HUES6 (cell line): ENCODE results near the gene BCAS3.

ENCODE experiments used
- H3K27ac ChIP-seq: 2 replicates; pipeline ENCODE4 v1.7.0; 2013; ENCODE audit warnings: low read depth, mild to moderate bottlenecking, low read length, inconsistent platforms
- H3K27me3 ChIP-seq: 2 replicates; pipeline ENCODE4 v1.6.1; 2013; ENCODE audit warnings: low read length; ENCODE audit not compliant: control insufficient read depth, insufficient read depth
- H3K36me3 ChIP-seq: 2 replicates; pipeline ENCODE4 v1.6.1; 2013; ENCODE audit warnings: low read length; ENCODE audit not compliant: control insufficient read depth, insufficient read depth
- H3K4me1 ChIP-seq: 2 replicates; pipeline ENCODE4 v1.6.1; 2013; ENCODE audit warnings: low read length; ENCODE audit not compliant: control insufficient read depth, insufficient read depth
- H3K4me3 ChIP-seq: 2 replicates; pipeline ENCODE4 v1.5.1; 2013; ENCODE audit warnings: low read depth, low read length
- H3K9ac ChIP-seq: one replicate; pipeline ENCODE4 v1.6.1; 2013; ENCODE audit warnings: mild to moderate bottlenecking, low read length
- H3K9me3 ChIP-seq: 2 replicates; pipeline ENCODE4 v1.6.1; 2013; ENCODE audit warnings: low read depth, low read length; ENCODE audit not compliant: control insufficient read depth, insufficient read depth

The BCAS3 gene

GRCh38 chr17:61338874-61339478, 661.3 kb downstream of the BCAS3 start:
- Histone ChIP-seq H3K9ac (no peak overlapping the region), H3K4me1 (peaks cover 14% of the 10 kb centered on the region), H3K27ac (no peak overlapping the region), H3K36me3 (no peaks in the 10 kb centered on the region), H3K9me3 (no peaks in the 10 kb centered on the region), H3K4me3 (no peak overlapping the region), H3K27me3 (no peaks in the 10 kb centered on the region)

GRCh38 chr17:61340431-61341209, 663.0 kb downstream of the BCAS3 start:
- H3K9me3 ChIP-seq, result no peaks in the 10 kb centered on the region
- H3K9ac ChIP-seq, result no peak overlapping the region
- H3K27ac ChIP-seq, result no peak overlapping the region
- H3K36me3 ChIP-seq, result no peaks in the 10 kb centered on the region
- no peaks in the 10 kb centered on the region for H3K27me3 ChIP-seq
- no peak overlapping the region for H3K4me3 ChIP-seq
- peaks cover 14% of the 10 kb centered on the region for H3K4me1 ChIP-seq

GRCh38 chr17:61343576-61343975, 665.9 kb downstream of the BCAS3 start:
- no peak overlapping the region for H3K9ac ChIP-seq

GRCh38 chr17:61345061-61345460, 667.4 kb downstream of the BCAS3 start:
- Histone ChIP-seq H3K4me1 (peaks cover 4% of the 10 kb centered on the region; the same call in 1 of the 2 replicates), H3K4me3 (no peak overlapping the region), H3K27me3 (no peaks in the 10 kb centered on the region), H3K9ac (no peak overlapping the region), H3K9me3 (no peaks in the 10 kb centered on the region), H3K36me3 (no peaks in the 10 kb centered on the region), H3K27ac (no peak overlapping the region)

More at GRCh38 chr17:61343576-61343975, 665.9 kb downstream of the BCAS3 start:
- Histone ChIP-seq H3K36me3 (no peaks in the 10 kb centered on the region), H3K9me3 (no peaks in the 10 kb centered on the region), H3K27ac (no peak overlapping the region), H3K27me3 (no peaks in the 10 kb centered on the region), H3K4me1 (peaks cover 4% of the 10 kb centered on the region; the same call in 1 of the 2 replicates), H3K4me3 (no peak overlapping the region)

- Histone ChIP-seq H3K27me3 (no peaks in the 10 kb centered on the region), H3K9me3 (no peaks in the 10 kb centered on the region), H3K27ac (no peak overlapping the region), H3K36me3 (no peaks in the 10 kb centered on the region), H3K4me1 (no peaks in the 10 kb centered on the region), H3K9ac (no peak overlapping the region), H3K4me3 (no peak overlapping the region)
These were observed 668.4 kb downstream of the BCAS3 start for GRCh38 chr17:61345825-61346666.

GRCh38 chr17:61349350-61349749, 671.7 kb downstream of the BCAS3 start:
- H3K9me3 ChIP-seq, result no peaks in the 10 kb centered on the region
- H3K4me3 ChIP-seq, result no peak overlapping the region
- no peak overlapping the region for H3K27ac ChIP-seq
- no peaks in the 10 kb centered on the region for H3K27me3 ChIP-seq
- no peaks in the 10 kb centered on the region for H3K36me3 ChIP-seq
- peaks cover 20% of the 10 kb centered on the region for H3K4me1 ChIP-seq
- H3K9ac ChIP-seq, result no peak overlapping the region

GRCh38 chr17:61351745-61352407, 674.2 kb downstream of the BCAS3 start:
- Histone ChIP-seq H3K27me3 (no peaks in the 10 kb centered on the region), H3K4me1 (peaks cover 31% of the 10 kb centered on the region), H3K9ac (no peak overlapping the region), H3K27ac (no peak overlapping the region), H3K36me3 (no peaks in the 10 kb centered on the region), H3K9me3 (no peaks in the 10 kb centered on the region), H3K4me3 (no peak overlapping the region)

- Histone ChIP-seq H3K27ac (no peak overlapping the region), H3K9me3 (no peaks in the 10 kb centered on the region), H3K4me3 (no peak overlapping the region), H3K9ac (no peak overlapping the region), H3K27me3 (no peaks in the 10 kb centered on the region), H3K36me3 (no peaks in the 10 kb centered on the region), H3K4me1 (peaks cover 31% of the 10 kb centered on the region)
These were observed 674.7 kb downstream of the BCAS3 start for GRCh38 chr17:61352408-61352770.

GRCh38 chr17:61352781-61353491, 675.3 kb downstream of the BCAS3 start:
- no peaks in the 10 kb centered on the region for H3K36me3 ChIP-seq
- H3K4me3 ChIP-seq, result no peak overlapping the region
- peaks cover 31% of the 10 kb centered on the region for H3K4me1 ChIP-seq
- H3K9me3 ChIP-seq, result no peaks in the 10 kb centered on the region
- H3K9ac ChIP-seq, result no peak overlapping the region
- no peaks in the 10 kb centered on the region for H3K27me3 ChIP-seq
- H3K27ac ChIP-seq, result no peak overlapping the region

GRCh38 chr17:61353615-61354014, 676.0 kb downstream of the BCAS3 start:
- peaks cover 31% of the 10 kb centered on the region for H3K4me1 ChIP-seq
- H3K27ac ChIP-seq, result no peak overlapping the region
- no peaks in the 10 kb centered on the region for H3K9me3 ChIP-seq
- no peak overlapping the region for H3K4me3 ChIP-seq
- no peaks in the 10 kb centered on the region for H3K27me3 ChIP-seq
- no peak overlapping the region for H3K9ac ChIP-seq
- H3K36me3 ChIP-seq, result no peaks in the 10 kb centered on the region
